HEK293T (cell line): Measurements from ENCODE around the gene ADGRG7.

Experiments used
- CTCF ChIA-PET: fragments of 350-600 bp; formaldehyde crosslinking; extraction: SDS; loops from one replicate; lab custom pipeline; 2021; ENCODE audit warnings: antibody characterized with exemption, inconsistent platforms; lab: Yijun Ruan, JAX
- POLR2A ChIA-PET: fragments of 350-600 bp; formaldehyde crosslinking; extraction: SDS; loops from one replicate; lab custom pipeline; 2020; ENCODE audit warnings: antibody characterized with exemption, inconsistent platforms; lab: Yijun Ruan, JAX
- DNase-seq: peaks from one replicate; pipeline ENCODE4 v3.0.0; 2012; ENCODE audit warnings: mixed read lengths; ENCODE audit errors: extremely low spot score
- ARNT ChIP-seq: fragments of 450-650 bp; IDR thresholded peaks from 2 replicates; pipeline ENCODE4 v1.6.1; 2017; ENCODE audit warnings: mild to moderate bottlenecking
- BHLHE40 ChIP-seq: fragments of 450-650 bp; IDR thresholded peaks from 2 replicates; pipeline ENCODE4 v1.6.1; 2016; ENCODE audit warnings: mild to moderate bottlenecking, moderate library complexity, borderline replicate concordance
- CTBP1 ChIP-seq: fragments of 450-650 bp; IDR thresholded peaks from 2 replicates; pipeline ENCODE4 v1.6.1; 2016; ENCODE audit warnings: borderline replicate concordance
- ELF4 ChIP-seq: fragments of 450-650 bp; IDR thresholded peaks from 2 replicates; pipeline ENCODE4 v1.6.1; 2017; ENCODE audit warnings: antibody characterized with exemption
- FOXA1 ChIP-seq: fragments of 450-650 bp; IDR thresholded peaks from 2 replicates; pipeline ENCODE4 v1.6.1; 2016; ENCODE audit warnings: mild to moderate bottlenecking
- FOXK2 ChIP-seq: fragments of 450-650 bp; IDR thresholded peaks from 2 replicates; pipeline ENCODE4 v1.6.1; 2016; ENCODE audit warnings: mild to moderate bottlenecking
- FOXM1 ChIP-seq: fragments of 450-650 bp; IDR thresholded peaks from 2 replicates; pipeline ENCODE4 v1.6.1; 2017; ENCODE audit warnings: mild to moderate bottlenecking, borderline replicate concordance
- HDGF ChIP-seq: fragments of 450-650 bp; IDR thresholded peaks from 2 replicates; pipeline ENCODE4 v1.6.1; 2017; ENCODE audit warnings: antibody characterized with exemption, borderline replicate concordance
- L3MBTL2 ChIP-seq: fragments of 450-650 bp; conservative IDR thresholded peaks from 2 replicates; pipeline ENCODE4 v1.6.1; 2016; ENCODE audit warnings: mild to moderate bottlenecking
- LEF1 ChIP-seq: fragments of 450-650 bp; IDR thresholded peaks from 2 replicates; pipeline ENCODE4 v1.6.1; 2017; ENCODE audit warnings: mild to moderate bottlenecking, borderline replicate concordance
- NFRKB ChIP-seq: fragments of 450-650 bp; IDR thresholded peaks from 2 replicates; pipeline ENCODE4 v1.6.1; 2016; ENCODE audit warnings: mild to moderate bottlenecking, moderate library complexity
- SP1 ChIP-seq: fragments of 450-650 bp; IDR thresholded peaks from 2 replicates; pipeline ENCODE4 v1.6.1; 2017
- SUZ12 ChIP-seq: fragments of 450-650 bp; IDR thresholded peaks from 2 replicates; pipeline ENCODE4 v1.6.1; 2016; ENCODE audit warnings: mild to moderate bottlenecking
- TARDBP ChIP-seq: fragments of 450-650 bp; IDR thresholded peaks from 2 replicates; pipeline ENCODE4 v1.6.1; 2016
- ZNF384 ChIP-seq: fragments of 450-650 bp; IDR thresholded peaks from 2 replicates; pipeline ENCODE4 v1.6.1; 2016
- TF ChIP-seq, protein P1 (sequence below): fragments of 450-650 bp; IDR thresholded peaks from 2 replicates; pipeline ENCODE4 v1.6.1; 2016

ADGRG7 gene

DNA sequence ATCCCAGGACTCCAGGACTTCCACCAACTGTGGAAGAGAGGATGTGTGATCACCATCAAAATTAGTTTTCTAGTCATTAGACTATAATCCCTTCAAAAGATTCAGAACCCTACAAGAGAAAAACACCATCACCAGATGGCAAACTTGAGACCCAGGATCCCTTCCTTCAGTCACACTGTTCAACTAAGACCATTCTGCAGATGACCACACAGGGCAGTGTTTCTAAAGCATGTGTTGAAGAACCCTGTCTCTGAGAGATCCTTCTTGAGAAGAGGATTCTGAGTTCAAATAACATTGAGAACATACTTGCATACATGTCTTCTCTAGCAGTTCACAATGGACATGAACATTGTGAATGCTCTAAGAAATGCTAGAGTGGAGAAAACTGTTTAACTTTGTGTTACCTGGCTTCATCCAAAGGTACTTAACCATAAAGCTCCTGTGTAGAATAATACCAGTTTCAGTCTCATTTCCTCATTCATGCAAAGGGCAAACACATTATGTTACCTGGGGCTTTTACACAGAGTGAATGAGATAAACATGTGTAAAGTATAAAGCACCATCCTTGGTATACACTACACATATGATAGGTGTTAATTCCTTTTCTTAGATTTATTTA, 2.4 kb upstream of the ADGRG7 start:
- ChIA-PET CTCF (interaction anchor here (0.6 kb wide), 1 partner anchor 78 kb away, joined by 3 read pairs; no protein-coding TSS in a partner anchor), POLR2A (no interaction called here)
- no peak for TF ChIP-seq L3MBTL2
- TF ChIP-seq SP1 = no peak
- no peak for TF ChIP-seq FOXK2
- no peak for TF ChIP-seq FOXM1
- no peak for TF ChIP-seq ELF4
- no peak for TF ChIP-seq NFRKB
- DNase-seq = no peak

DNA sequence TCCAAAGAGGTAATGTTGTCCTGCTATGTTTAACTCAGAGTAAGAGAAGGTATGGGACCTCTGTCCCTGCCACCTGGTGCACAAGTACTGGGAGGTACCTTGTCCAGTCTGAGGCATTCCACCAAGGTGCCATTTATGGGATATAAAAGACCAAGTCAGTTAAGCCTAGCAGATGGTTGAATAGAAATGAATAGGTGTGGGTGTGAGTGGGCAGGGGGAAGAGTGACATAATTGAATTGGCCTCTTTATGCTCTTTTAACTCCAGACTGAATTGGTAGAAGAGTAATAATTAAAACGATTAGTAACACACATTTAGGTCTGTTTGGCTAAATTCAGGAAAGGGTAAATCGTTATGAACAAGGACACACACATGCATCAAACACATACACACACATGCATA, 562 bp downstream of the ADGRG7 start:
- TF ChIP-seq SP1 = no peak
- TF ChIP-seq CTBP1 = no peak
- no peak for TF ChIP-seq FOXM1
- TF ChIP-seq BHLHE40 = no peak
- TF ChIP-seq L3MBTL2 = no peak
- TF ChIP-seq FOXK2 = no peak
- POLR2A ChIA-PET = no interaction called here
- DNase-seq = no peak
- CTCF ChIA-PET = no interaction called here

DNA sequence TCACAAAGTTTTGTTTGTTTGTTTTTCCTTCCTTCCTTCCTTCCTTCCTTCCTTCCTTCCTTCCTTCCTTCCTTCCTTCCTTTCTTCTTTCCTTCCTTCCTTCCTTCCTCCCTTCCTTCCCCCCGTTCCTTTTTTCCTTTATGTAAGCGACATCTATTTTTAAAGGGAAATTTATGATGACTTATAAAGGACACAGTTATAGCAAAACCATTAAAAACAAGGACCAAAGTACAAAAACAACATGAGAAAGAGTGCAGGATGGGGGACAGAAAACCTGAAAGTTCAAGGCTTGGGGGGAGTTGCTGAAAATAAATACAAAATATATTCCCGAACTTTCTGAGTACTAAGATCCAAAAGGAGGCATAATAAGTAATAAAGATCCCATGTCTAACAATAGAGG, 1.8 kb downstream of the ADGRG7 start:
- ChIA-PET CTCF (no interaction called here), POLR2A (no interaction called here)
- no peak for DNase-seq
- TF ChIP-seq SUZ12 (no peak), FOXK2 (no peak), HDGF (no peak), LEF1 (no peak), CTBP1 (no peak), FOXM1 (no peak), SP1 (no peak), TARDBP (no peak), ZNF384 (no peak), NFRKB (no peak), L3MBTL2 (no peak), FOXA1 (no peak), ELF4 (no peak), ARNT (no peak), BHLHE40 (no peak)
- TF ChIP-seq, protein P1, sequence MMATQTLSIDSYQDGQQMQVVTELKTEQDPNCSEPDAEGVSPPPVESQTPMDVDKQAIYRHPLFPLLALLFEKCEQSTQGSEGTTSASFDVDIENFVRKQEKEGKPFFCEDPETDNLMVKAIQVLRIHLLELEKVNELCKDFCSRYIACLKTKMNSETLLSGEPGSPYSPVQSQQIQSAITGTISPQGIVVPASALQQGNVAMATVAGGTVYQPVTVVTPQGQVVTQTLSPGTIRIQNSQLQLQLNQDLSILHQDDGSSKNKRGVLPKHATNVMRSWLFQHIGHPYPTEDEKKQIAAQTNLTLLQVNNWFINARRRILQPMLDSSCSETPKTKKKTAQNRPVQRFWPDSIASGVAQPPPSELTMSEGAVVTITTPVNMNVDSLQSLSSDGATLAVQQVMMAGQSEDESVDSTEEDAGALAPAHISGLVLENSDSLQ = no peak

DNA sequence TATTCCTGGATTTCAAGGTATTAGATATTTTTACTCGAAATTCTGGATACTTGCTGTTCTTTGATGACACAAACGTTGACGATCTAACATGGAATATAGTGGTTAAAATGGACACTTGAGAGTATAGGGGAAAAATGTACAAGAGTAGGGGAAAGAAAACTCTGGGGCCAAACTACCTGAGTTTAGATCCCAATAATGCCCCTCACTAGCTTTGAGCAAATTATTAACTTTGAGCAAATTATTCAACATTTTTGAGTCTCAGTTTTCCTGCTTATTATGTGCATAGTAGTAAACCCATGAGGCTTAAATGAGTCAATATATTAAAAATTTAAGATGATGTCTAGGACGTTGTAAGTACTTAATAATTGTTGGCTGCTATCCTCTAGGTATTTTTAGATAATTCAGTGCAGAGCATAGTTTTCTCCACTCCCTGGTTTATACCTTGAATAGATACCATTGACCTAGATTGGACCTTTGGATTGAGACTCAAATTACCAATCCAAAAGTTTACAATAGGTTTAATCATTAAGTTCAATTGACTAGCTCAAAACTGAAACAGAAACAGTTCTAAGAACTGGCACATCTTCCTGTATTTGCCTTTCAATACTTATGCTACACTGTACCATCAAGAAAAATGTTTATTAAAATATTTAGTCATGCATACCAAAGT, 4.5 kb downstream of the ADGRG7 start:
- ChIA-PET POLR2A (no interaction called here), CTCF (no interaction called here)
- no peak for TF ChIP-seq CTBP1
- TF ChIP-seq FOXA1 = no peak
- no peak for TF ChIP-seq BHLHE40
- no peak for TF ChIP-seq LEF1
- no peak for TF ChIP-seq ZNF384
- TF ChIP-seq, protein P1 = no peak
- no peak for TF ChIP-seq HDGF
- no peak for TF ChIP-seq ARNT
- TF ChIP-seq TARDBP = no peak
- no peak for TF ChIP-seq FOXM1
- no peak for TF ChIP-seq NFRKB
- no peak for TF ChIP-seq SP1
- no peak for TF ChIP-seq FOXK2
- TF ChIP-seq L3MBTL2 = no peak
- no peak for TF ChIP-seq ELF4
- no peak for TF ChIP-seq SUZ12
- no peak for DNase-seq

DNA sequence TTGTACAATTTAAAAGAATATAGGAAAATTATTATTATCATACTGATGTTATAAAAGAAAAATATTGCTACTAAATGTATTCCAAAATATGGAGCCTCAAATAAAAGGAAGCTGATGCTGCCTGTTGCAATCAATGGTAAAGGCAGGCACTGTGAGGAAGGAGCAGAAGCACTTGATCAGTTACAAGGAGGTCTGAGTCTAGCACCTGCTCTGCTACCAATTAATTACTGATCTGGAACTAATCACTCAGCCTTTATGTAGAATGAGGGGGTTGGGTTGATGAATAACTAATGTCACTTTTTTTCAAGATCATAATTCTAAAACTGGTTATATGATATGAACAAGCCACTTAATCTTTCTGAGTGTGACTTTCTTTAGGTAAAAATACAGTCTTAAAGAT, 5.5 kb downstream of the ADGRG7 start:
- ChIA-PET POLR2A (no interaction called here), CTCF (no interaction called here)
- TF ChIP-seq CTBP1 (no peak), FOXA1 (no peak), L3MBTL2 (no peak), SP1 (no peak), LEF1 (no peak)
- DNase-seq = no peak

DNA sequence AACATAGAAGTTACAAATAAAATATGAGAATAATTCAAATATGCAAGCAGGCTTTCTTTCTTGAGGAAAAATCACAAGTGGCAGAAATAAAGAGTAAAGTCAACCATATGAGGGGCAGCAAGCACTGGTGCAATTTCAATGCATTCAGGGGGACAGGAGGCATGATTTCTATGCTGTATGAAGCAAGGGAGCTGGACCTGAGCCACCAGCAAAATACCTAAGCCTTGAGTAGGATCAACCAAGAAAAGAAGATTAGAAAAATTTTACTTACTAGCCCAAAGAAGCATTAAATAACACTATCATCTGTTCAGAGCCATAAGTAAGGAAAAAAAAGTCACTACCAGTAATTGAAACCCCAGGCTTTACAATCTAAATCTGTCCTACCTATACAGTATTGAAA, 6.3 kb downstream of the ADGRG7 start:
- CTCF ChIA-PET = no interaction called here

More for the DNA sequence above, 6.3 kb downstream of the ADGRG7 start:
- no peak for DNase-seq
- TF ChIP-seq L3MBTL2 (no peak), FOXM1 (no peak), LEF1 (no peak), SP1 (no peak), ZNF384 (no peak), NFRKB (no peak), FOXA1 (no peak), HDGF (no peak), ELF4 (no peak), BHLHE40 (no peak)
- POLR2A ChIA-PET = no interaction called here
